Body of pancreas (tissue), 4 donors: ENCODE results near the gene SPACA6.

Experiments
- POLR2A ChIP-seq, 3 donors: fragments of 450-650 bp; IDR thresholded peaks; one replicate each; pipeline ENCODE4 v1.6.1; 2016; ENCODE audit warnings: antibody characterized with exemption in 3 of 3, mild to moderate bottlenecking in 2 of 3
- TF ChIP-seq, protein P1 (sequence below), 7 experiments: fragments of 450-650 bp in 4 of 7; fragments of 200-600 bp in 3 of 7; sonication (generic) in 3 of 7; IDR thresholded peaks; one replicate each; pipeline ENCODE4 v1.5.1; 2016 to 2019; ENCODE audit warnings: antibody characterized with exemption in 7 of 7

DNA sequence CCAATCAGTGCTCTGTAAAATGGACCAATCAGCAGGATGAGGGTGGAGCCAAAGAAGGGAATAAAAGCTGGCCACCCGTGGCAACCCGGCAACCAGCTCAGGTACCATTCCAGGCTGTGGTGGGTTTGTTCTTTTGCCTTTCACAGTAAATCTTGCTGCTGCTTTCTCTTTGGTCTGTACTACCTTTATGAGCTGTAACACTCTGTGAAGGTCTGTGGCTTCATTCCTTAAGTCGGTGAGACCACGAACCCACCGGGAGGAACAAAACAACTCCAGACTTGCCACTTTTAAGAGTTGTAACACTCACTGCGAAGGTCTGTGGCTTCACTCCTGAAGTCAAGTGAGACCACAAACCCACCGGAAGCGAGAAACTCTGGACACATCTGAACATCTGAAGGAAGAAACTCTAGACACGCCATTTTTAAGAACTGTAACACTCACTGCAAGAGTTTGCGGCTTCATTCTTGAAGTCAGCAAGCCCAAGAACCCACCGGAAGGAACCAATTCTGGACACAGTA lies 16.5 kb upstream of the SPACA6 start:
- TF ChIP-seq, protein P1, sequence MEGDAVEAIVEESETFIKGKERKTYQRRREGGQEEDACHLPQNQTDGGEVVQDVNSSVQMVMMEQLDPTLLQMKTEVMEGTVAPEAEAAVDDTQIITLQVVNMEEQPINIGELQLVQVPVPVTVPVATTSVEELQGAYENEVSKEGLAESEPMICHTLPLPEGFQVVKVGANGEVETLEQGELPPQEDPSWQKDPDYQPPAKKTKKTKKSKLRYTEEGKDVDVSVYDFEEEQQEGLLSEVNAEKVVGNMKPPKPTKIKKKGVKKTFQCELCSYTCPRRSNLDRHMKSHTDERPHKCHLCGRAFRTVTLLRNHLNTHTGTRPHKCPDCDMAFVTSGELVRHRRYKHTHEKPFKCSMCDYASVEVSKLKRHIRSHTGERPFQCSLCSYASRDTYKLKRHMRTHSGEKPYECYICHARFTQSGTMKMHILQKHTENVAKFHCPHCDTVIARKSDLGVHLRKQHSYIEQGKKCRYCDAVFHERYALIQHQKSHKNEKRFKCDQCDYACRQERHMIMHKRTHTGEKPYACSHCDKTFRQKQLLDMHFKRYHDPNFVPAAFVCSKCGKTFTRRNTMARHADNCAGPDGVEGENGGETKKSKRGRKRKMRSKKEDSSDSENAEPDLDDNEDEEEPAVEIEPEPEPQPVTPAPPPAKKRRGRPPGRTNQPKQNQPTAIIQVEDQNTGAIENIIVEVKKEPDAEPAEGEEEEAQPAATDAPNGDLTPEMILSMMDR (IDR thresholded peaks at IDR 0.05), result no peak
- TF ChIP-seq POLR2A (IDR thresholded peaks at IDR 0.05), result no peak
